ENCODE results near the gene STKLD1. TPM values are rescaled to one million over a fixed set of nuclear protein-coding genes. Genes with fewer than 3 reads are reported as not detected.
A peak's percentile ranks its signal among the peaks of the same experiment; 100 is the strongest.

STKLD1 gene
- total and polyA plus RNA-seq, 9 of the 15 experiments (the other 6 are each of a cell fraction or from before 2014, with no cell fraction given), result 0.10 to 0.65 (median 0.33) TPM; not detected in 2

DNA sequence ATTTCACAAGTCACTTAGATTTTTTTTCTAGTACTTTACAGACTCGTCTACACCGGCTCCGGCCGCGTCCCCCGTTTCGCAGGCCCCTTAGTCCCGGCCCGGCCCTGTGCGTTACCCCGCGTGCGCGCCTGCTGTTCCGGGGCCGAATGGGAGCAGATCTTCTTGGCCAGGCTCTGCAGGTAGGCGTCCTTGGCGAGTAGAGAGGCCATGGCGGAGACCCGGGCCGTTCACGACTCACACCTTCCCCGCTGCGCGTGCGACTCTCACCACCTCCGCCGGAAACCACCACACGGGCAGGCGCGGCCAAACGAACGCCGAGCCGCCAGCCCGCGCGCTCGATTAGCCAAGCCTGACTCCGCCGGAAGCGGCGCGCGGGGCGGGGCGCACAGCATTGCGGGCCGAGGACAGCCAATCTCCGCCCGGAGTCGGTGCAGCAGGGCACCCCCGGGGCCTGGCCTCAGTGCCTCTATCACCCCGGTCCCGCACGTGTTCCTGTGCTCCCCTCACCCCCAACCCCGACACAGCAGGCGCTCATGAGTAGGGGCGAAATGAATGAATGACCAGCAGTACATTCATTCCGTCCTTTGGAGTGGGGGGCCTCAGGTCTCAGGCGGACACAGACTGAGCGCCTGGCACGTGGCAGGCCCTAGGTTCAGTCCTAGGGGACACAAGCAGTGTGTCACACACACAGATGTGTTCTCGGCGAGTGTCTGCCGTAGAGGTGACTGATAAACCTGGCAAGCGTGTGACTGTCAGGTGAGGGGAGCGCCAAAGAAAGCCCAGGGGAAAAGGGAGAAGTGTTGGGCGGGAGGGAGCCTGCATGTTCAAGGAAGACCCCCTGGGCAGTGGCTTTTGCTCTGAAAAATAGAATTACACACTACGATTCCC, 40.0 kb upstream of the STKLD1 start, which contains the start of gene SURF6 (continued):
- no peak for TF ChIP-seq ZNF217 (CRISPR knock-in tag; IDR thresholded peaks at IDR 0.05)
- TF ChIP-seq FOXM1 (IDR thresholded peaks at IDR 0.05; ENCODE audit: low read depth), result no peak; the same call in 1 of the 2 replicates
- TF ChIP-seq FOXM1 (CRISPR knock-in tag; IDR thresholded peaks at IDR 0.05; ENCODE audit: low read depth), result peak; percentile 84; the same call in 1 of the 2 replicates
- TF ChIP-seq ZFP36 (IDR thresholded peaks at IDR 0.05; ENCODE audit: low read depth, low read length, partially characterized antibody), result peak; percentile 20
- TF ChIP-seq, protein P1, sequence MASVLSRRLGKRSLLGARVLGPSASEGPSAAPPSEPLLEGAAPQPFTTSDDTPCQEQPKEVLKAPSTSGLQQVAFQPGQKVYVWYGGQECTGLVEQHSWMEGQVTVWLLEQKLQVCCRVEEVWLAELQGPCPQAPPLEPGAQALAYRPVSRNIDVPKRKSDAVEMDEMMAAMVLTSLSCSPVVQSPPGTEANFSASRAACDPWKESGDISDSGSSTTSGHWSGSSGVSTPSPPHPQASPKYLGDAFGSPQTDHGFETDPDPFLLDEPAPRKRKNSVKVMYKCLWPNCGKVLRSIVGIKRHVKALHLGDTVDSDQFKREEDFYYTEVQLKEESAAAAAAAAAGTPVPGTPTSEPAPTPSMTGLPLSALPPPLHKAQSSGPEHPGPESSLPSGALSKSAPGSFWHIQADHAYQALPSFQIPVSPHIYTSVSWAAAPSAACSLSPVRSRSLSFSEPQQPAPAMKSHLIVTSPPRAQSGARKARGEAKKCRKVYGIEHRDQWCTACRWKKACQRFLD (CRISPR knock-in tag; IDR thresholded peaks at IDR 0.05), result peak; percentile 90
- TF ChIP-seq IFI16 (CRISPR knock-in tag; IDR thresholded peaks at IDR 0.05), result no peak
- TF ChIP-seq, protein P2, sequence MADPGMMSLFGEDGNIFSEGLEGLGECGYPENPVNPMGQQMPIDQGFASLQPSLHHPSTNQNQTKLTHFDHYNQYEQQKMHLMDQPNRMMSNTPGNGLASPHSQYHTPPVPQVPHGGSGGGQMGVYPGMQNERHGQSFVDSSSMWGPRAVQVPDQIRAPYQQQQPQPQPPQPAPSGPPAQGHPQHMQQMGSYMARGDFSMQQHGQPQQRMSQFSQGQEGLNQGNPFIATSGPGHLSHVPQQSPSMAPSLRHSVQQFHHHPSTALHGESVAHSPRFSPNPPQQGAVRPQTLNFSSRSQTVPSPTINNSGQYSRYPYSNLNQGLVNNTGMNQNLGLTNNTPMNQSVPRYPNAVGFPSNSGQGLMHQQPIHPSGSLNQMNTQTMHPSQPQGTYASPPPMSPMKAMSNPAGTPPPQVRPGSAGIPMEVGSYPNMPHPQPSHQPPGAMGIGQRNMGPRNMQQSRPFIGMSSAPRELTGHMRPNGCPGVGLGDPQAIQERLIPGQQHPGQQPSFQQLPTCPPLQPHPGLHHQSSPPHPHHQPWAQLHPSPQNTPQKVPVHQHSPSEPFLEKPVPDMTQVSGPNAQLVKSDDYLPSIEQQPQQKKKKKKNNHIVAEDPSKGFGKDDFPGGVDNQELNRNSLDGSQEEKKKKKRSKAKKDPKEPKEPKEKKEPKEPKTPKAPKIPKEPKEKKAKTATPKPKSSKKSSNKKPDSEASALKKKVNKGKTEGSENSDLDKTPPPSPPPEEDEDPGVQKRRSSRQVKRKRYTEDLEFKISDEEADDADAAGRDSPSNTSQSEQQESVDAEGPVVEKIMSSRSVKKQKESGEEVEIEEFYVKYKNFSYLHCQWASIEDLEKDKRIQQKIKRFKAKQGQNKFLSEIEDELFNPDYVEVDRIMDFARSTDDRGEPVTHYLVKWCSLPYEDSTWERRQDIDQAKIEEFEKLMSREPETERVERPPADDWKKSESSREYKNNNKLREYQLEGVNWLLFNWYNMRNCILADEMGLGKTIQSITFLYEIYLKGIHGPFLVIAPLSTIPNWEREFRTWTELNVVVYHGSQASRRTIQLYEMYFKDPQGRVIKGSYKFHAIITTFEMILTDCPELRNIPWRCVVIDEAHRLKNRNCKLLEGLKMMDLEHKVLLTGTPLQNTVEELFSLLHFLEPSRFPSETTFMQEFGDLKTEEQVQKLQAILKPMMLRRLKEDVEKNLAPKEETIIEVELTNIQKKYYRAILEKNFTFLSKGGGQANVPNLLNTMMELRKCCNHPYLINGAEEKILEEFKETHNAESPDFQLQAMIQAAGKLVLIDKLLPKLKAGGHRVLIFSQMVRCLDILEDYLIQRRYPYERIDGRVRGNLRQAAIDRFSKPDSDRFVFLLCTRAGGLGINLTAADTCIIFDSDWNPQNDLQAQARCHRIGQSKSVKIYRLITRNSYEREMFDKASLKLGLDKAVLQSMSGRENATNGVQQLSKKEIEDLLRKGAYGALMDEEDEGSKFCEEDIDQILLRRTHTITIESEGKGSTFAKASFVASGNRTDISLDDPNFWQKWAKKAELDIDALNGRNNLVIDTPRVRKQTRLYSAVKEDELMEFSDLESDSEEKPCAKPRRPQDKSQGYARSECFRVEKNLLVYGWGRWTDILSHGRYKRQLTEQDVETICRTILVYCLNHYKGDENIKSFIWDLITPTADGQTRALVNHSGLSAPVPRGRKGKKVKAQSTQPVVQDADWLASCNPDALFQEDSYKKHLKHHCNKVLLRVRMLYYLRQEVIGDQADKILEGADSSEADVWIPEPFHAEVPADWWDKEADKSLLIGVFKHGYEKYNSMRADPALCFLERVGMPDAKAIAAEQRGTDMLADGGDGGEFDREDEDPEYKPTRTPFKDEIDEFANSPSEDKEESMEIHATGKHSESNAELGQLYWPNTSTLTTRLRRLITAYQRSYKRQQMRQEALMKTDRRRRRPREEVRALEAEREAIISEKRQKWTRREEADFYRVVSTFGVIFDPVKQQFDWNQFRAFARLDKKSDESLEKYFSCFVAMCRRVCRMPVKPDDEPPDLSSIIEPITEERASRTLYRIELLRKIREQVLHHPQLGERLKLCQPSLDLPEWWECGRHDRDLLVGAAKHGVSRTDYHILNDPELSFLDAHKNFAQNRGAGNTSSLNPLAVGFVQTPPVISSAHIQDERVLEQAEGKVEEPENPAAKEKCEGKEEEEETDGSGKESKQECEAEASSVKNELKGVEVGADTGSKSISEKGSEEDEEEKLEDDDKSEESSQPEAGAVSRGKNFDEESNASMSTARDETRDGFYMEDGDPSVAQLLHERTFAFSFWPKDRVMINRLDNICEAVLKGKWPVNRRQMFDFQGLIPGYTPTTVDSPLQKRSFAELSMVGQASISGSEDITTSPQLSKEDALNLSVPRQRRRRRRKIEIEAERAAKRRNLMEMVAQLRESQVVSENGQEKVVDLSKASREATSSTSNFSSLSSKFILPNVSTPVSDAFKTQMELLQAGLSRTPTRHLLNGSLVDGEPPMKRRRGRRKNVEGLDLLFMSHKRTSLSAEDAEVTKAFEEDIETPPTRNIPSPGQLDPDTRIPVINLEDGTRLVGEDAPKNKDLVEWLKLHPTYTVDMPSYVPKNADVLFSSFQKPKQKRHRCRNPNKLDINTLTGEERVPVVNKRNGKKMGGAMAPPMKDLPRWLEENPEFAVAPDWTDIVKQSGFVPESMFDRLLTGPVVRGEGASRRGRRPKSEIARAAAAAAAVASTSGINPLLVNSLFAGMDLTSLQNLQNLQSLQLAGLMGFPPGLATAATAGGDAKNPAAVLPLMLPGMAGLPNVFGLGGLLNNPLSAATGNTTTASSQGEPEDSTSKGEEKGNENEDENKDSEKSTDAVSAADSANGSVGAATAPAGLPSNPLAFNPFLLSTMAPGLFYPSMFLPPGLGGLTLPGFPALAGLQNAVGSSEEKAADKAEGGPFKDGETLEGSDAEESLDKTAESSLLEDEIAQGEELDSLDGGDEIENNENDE (IDR thresholded peaks at IDR 0.05; ENCODE audit: low read depth, low read length), result no peak
- peak; percentile 47; the same call in 1 of the 2 replicates for TF ChIP-seq HIVEP1 (CRISPR knock-in tag; IDR thresholded peaks at IDR 0.05)

Measured in K562 (cell line).